Activated CD4-positive, alpha-beta T cell treated with anti-CD3 and anti-CD28 coated beads, Interleukin-2, Interleukin-4, amounts not matched to agents 100 ng/mL and 50 ng/mL, durations not matched to agents 16 hours and 8 hours (primary cell): ENCODE results near the gene C11orf86.

Source experiments
- DNase-seq: peaks from one replicate; pipeline ENCODE4 v3.0.0-alpha.2; 2020; ENCODE audit warnings: low spot score

Gene C11orf86

DNA sequence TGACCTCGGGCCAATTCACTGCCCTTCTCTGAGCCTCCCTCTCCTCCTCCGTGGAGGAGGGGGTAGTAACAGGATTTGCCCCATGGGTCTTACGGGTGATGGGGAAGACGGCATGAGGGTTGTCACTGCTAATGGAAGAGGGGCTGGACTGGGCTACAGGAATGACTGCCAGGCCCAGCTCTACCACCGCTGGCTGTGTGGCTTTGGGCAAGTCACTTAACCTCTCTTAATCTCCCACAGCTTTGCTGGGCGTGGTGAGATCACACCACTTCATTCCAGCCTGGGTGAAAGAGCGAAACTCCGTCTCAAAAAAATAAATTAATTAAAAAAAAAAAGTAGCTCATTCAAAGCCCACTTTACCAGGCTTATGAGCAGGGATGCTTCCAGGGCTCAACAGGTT lies 50.6 kb downstream of the C11orf86 start:
- DNase-seq: no peak
